Measurements from ENCODE around the gene CAMTA1. TPM values are rescaled to one million over a fixed set of nuclear protein-coding genes. Genes with fewer than 3 reads are reported as not detected.

The CAMTA1 gene
- total RNA-seq, 1 donor from 2014 or later = 40.9 TPM

GRCh38 chr1:7485826-7486225 is 700.6 kb downstream of the CAMTA1 start:
- DNase-seq (ENCODE audit: low read depth in 2 of 2) = no peak

- no peak for DNase-seq (ENCODE audit: low read depth in 2 of 2)
Observed at GRCh38 chr1:7487766-7488474, 702.7 kb downstream of the CAMTA1 start.

DNA sequence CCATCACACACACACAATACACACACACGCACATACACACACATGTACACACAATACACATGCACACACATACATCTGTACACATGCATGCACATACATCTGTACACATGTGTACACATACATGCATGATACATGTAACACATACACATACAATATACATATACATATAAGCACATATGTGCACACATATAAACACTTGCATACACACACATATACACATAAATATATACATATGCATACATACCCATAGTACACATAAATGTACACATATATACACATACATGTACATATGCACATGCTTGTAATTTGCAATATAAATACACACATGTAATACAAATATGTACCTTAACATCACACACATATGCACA is 703.2 kb downstream of the CAMTA1 start:
- DNase-seq (ENCODE audit: low read depth in 2 of 2) = no peak

DNA sequence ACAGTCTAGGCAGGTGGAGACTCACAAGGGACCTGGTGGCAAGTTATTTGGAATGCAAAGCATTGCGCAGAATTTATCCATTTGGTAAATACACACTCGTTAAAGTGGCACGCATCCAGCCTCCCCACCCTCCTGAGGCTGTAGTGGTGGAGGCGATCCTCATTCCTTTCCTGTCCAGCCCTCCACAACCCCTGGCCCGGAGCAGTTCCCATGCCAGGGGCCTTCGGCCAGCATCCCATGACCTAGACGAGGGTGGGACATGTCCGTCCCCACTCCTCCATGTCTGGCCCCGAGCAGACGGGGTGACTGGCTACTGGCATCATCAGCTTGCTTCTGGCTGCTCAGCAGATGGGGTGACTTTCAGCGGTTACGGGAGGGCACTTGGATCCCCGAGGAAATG is 704.3 kb downstream of the CAMTA1 start:
- no peak for DNase-seq (ENCODE audit: low read depth in 2 of 2)

GRCh38 chr1:7490576-7490975 is 705.3 kb downstream of the CAMTA1 start:
- DNase-seq (ENCODE audit: low read depth in 2 of 2) = no peak

- peak; percentile 59 to 76 for DNase-seq (ENCODE audit: low read depth in 2 of 2)
Observed at GRCh38 chr1:7491109-7491817, 706.0 kb downstream of the CAMTA1 start.

- DNase-seq (ENCODE audit: low read depth in 2 of 2) = no peak
Observed at GRCh38 chr1:7491818-7492173, 706.5 kb downstream of the CAMTA1 start.

GRCh38 chr1:7493711-7494454 is 708.6 kb downstream of the CAMTA1 start:
- no peak for DNase-seq (ENCODE audit: low read depth in 2 of 2)

GRCh38 chr1:7495962-7496361 is 710.7 kb downstream of the CAMTA1 start:
- no peak for DNase-seq (ENCODE audit: low read depth in 2 of 2)

DNA sequence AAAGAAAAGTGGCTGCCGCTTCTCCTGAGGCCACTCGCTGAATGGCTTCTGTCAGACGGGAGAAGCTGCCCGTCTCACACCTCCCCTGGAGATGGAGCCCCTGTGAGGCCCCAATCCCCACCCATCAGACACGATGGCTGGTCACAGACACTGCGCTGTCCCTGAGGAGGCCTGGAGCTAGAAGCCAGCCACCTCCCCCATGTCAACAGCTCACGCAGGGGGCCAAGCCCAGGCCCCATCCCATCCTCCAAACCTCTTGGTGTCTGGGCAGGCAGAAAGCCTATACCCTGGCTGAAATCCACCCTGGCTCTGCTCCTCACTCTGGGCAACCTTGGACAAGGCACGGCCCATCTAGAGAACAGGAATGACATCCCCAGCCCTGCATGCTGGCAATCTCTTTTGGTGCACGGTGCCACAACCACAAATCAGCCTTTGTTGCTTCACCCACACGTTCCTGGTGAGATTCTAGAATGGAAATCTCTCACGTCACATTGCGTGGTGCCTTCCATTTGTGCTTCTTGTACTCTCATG is 711.9 kb downstream of the CAMTA1 start:
- no peak for DNase-seq (ENCODE audit: low read depth in 2 of 2)

- DNase-seq (ENCODE audit: low read depth in 2 of 2) = no peak
Observed at GRCh38 chr1:7500381-7501083, 715.3 kb downstream of the CAMTA1 start.

DNA sequence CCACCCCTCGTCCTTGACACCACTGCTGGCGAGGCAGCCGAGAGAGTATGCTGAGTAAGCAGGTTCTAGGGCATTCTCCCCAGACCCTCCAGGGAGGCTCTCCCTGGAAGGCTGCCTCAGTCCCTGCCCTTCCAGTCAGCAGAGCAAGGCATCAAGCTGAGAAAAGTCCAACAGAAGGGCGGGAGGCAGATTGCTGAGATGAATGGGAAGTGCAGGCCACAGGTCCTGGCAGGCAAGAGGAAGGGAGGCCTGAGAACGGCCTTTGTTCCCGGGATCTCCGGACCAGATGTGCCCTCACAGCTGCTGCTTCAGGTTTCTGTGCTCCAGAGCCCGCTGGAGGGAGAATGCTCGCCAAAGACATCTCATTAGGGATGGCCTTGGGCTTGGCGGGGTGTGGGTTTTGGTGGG is 715.8 kb downstream of the CAMTA1 start:
- DNase-seq (ENCODE audit: low read depth in 2 of 2) = no peak

DNA sequence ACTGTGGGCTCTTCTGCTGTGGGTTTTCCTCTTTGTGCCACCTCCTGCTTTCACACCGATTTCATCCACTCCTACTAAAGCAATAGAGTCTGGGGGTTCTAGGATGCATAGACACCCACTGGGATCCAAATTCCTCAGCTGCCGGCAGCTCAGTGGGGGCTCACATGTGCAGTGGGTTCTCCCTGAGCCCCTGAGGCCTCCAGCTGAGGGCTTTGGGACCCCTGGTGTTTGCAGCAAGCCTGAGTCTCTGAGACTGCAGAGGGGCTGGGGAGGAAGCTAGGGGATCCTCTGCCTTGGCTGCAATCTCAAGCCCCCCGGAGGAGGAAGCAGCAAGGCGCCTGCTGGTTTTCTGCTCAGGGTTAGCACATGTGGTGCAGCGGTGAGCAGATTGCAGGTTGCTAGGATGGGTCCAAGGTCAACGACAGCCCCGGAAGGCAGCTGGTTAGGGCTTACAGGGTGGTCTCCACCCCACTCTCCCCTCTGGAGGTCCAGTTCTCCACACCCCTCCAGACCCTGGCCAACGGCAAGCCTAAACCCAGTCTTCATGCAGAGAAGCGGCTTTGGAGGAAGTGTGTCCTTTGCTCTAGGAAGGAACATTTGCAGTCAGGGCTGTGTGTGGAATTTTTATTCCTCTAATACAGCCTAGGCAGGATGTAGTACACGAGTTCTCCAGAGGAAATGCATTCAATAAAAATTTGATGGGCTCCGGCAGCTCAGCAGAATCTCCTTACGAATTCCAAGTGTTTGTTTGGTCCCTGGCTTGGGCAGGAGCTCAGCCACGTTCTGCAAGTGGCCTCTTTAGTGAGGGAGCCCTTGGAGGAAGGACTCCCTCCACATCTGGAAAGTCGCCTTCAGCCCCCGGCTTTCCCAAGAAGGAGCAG is 716.7 kb downstream of the CAMTA1 start:
- no peak for DNase-seq (ENCODE audit: low read depth in 2 of 2)

- DNase-seq (ENCODE audit: low read depth in 2 of 2) = no peak
Observed at GRCh38 chr1:7503691-7504437, 718.6 kb downstream of the CAMTA1 start.

GRCh38 chr1:7504438-7504720 is 719.1 kb downstream of the CAMTA1 start:
- DNase-seq (ENCODE audit: low read depth in 2 of 2) = no peak

DNA sequence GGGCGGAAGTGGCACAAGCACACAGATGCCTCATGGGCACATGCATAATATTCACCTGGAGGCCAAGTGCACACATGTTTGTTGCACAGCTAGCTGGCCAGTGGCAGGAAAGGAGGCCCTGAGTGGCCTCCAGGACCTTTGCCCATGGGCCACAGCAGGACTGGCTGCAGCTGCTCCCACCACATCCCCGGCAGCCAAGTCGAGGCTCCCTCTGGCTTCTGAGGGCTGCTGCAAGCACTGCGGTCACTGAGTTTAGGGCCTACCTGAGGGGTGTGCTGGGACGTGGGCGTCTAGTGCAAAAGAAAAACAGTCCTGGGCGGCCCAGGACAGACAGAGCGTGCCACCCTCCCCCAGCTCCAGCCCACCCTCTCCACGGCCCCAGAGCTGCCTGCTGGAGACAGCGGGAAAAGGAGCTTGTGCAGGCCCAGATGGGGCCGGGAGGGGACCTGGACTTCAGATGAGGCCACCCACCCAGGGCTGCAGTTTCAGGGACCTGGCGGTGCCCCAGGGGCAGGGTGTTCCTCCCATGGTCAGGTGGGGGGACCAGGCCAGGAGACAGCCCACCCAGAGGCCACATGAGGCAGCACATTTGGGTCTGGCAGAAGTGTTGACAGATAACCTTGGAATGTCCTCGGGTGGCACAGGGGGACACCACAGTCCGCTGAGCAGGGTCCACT is 720.0 kb downstream of the CAMTA1 start:
- no peak for DNase-seq (ENCODE audit: low read depth in 2 of 2)

- DNase-seq (ENCODE audit: low read depth in 2 of 2) = no peak
Observed at GRCh38 chr1:7505771-7506453, 720.7 kb downstream of the CAMTA1 start.

DNA sequence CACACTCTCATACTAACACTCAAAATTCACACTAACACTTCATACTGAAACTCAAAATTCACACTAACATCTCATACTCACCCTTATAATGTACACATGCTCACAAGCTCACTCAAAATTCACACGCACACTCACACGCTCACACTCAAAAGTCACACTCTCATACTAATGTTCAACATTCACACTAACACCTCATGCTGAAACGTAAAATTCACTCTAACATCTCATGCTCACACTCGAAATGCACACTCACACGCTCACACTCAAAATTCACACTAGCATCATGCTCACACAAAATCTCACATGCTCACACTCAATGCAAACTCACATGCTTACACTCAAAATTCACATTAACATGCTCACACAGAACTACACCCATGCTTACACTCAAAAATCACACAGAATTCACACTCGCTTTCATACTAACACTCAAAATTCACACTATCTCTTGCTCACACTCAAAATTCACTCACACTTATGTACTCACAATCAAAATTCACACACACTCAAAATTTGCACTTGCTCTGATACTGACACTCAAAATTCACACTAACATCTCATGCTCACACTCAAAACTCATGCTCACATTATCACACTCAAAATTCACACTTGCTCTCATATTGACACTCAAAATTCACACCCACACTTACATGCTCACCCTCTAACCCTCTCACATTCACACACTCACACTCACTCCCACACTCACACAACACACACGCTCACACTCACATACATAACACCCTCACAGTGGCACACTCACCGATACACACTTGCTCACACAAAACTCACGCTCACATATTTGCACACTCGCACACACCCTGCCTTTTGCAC is 721.4 kb downstream of the CAMTA1 start:
- no peak for DNase-seq (ENCODE audit: low read depth in 2 of 2)

Measured in lung microvascular endothelial cell (primary cell).